ENCODE results near the gene MGAT4A. TPM values are rescaled to one million over a fixed set of nuclear protein-coding genes. Genes with fewer than 3 reads are reported as not detected.

MGAT4A gene
- total RNA-seq, 6 experiments from 2014 or later: 0.14 TPM; not detected in 5

DNA sequence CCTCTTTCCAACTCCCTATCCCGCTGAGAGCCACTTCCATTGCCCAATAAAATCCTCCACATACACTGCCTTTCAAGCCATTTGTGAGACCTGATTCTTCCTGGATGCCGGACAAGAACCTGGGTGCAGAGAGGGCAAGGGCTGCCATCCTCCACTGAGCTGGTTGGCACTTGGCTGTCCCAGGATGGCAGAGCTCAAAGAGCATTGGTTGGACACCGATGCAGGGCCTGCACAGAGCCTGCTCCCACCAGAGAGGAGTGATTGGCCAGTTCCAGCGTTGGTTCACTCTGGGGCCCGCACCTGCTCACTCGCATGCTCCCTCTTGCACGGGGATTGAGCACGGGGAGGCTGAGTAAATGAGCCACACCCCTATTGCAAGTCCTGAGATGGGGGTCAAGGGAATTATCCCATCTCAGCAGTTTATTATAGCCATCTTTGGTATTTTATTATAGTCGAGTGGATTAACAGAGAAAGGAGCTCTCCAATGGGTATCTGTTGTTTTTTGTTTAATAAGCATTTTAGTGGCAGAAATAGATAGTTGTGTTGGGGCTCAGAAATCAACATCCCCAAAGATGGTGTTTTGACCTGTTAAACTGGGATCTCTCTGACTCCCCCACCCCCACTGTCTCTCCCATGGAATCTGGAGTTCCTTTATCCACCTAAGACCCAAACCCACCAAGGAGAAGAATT is 19.8 kb upstream of the MGAT4A start:
- Mint-ChIP-seq H3K4me3 (no peak overlapping the region), H3K27ac (no peak overlapping the region), H3K4me1 (ENCODE audit: low read depth) (no peaks in the 10 kb centered on the region), H3K27me3 (ENCODE audit: insufficient read depth) (peaks cover 29% of the 10 kb centered on the region), H3K9me3 (no peaks in the 10 kb centered on the region; the same call in 1 of the 2 replicates), H3K36me3 (ENCODE audit: low read depth) (no peaks in the 10 kb centered on the region)
- no peak for DNase-seq
- TF ChIP-seq, protein P1, sequence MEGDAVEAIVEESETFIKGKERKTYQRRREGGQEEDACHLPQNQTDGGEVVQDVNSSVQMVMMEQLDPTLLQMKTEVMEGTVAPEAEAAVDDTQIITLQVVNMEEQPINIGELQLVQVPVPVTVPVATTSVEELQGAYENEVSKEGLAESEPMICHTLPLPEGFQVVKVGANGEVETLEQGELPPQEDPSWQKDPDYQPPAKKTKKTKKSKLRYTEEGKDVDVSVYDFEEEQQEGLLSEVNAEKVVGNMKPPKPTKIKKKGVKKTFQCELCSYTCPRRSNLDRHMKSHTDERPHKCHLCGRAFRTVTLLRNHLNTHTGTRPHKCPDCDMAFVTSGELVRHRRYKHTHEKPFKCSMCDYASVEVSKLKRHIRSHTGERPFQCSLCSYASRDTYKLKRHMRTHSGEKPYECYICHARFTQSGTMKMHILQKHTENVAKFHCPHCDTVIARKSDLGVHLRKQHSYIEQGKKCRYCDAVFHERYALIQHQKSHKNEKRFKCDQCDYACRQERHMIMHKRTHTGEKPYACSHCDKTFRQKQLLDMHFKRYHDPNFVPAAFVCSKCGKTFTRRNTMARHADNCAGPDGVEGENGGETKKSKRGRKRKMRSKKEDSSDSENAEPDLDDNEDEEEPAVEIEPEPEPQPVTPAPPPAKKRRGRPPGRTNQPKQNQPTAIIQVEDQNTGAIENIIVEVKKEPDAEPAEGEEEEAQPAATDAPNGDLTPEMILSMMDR (IDR thresholded peaks at IDR 0.05): no peak

DNA sequence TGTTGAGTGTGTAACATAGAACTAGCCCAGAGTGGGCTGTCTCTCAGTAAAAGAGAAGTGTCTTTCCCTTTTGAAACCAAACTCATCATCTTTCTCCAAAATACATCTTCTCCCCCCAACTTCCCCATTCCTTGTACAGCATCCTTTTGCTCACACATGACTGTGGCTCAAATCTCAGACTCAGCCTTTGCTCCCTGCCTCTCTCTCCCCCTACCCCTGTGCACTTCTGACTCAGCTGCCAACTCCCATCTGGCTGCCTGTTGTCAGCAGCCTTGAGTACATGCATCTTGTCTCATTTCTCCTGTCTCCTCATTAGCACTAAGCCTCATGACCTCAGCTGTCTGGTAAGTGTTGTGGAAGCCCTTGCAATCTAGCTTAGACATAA is 18.1 kb upstream of the MGAT4A start:
- Mint-ChIP-seq H3K36me3 (ENCODE audit: low read depth) (no peaks in the 10 kb centered on the region), H3K9me3 (no peaks in the 10 kb centered on the region; the same call in 1 of the 2 replicates), H3K4me3 (no peak overlapping the region), H3K4me1 (ENCODE audit: low read depth) (no peaks in the 10 kb centered on the region), H3K27me3 (ENCODE audit: insufficient read depth) (peaks cover 22% of the 10 kb centered on the region), H3K27ac (no peak overlapping the region)
- TF ChIP-seq, protein P1 (IDR thresholded peaks at IDR 0.05): no peak
- no peak for DNase-seq

DNA sequence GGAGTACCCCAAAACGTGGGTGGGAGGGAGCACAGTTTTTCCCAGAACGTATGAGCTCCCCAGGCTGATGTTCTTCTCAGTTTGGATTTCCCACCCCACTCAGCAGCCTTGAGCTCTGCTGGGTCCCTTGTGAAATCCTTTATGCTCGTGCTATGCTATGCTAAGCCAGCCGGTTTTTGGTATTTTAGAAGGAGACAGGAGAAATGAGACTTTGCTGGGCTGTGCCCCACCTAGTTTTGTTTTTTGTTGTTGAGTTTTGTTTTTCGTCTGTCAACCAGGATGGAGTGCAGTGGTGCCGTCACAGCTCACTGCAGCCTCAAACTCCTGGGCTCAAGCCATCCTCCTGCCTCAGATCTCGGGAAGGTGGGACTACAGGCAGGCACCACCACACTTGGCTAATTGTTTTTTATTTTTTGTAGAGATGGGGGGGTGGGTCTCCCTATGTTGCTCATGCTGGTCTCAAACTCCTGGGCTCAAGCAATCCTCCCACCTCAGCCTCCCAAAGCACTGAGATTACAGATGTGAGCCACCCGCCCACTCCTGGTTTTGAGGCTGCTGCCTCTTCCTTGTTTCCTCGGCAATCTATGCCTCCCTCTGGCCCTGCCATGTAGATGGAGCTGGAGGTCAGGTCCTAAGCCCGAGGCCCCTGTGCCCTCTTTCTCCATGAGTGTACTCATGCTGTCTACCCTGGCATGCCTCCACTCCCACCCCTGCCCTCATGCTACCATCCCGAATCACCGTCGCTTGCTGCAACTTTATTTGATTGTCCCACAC is 17.5 kb upstream of the MGAT4A start:
- Mint-ChIP-seq H3K9me3 (no peaks in the 10 kb centered on the region; the same call in 1 of the 2 replicates), H3K27me3 (ENCODE audit: insufficient read depth) (peaks cover 22% of the 10 kb centered on the region), H3K4me1 (ENCODE audit: low read depth) (no peaks in the 10 kb centered on the region), H3K36me3 (ENCODE audit: low read depth) (no peaks in the 10 kb centered on the region), H3K27ac (no peak overlapping the region), H3K4me3 (no peak overlapping the region)
- DNase-seq: no peak
- TF ChIP-seq, protein P1 (IDR thresholded peaks at IDR 0.05): no peak

DNA sequence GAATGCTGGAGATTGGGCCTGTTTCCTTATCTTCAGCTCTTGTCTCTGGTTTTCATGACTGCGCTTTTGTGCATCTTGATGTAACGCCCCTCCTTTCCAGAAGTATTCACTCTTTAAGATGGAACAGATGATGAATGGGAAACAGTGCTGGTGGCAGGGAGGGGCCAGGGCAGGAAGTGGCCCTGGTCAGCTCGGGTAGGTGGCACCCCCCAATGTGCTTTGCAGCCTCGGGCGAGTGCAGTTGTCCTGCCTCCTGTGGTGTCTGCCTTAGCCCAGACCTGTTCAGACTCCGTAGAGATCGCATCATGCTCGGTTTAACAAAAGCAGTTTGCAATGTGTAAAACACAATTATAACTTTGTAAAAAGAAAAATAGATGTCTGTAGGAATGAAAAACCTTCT is 17.0 kb upstream of the MGAT4A start:
- H3K4me3 Mint-ChIP-seq: no peak overlapping the region
- peaks cover 22% of the 10 kb centered on the region for H3K27me3 Mint-ChIP-seq (ENCODE audit: insufficient read depth)
- no peaks in the 10 kb centered on the region; the same call in 1 of the 2 replicates for H3K9me3 Mint-ChIP-seq
- no peaks in the 10 kb centered on the region for H3K4me1 Mint-ChIP-seq (ENCODE audit: low read depth)
- no peak for DNase-seq
- TF ChIP-seq, protein P1 (IDR thresholded peaks at IDR 0.05): no peak
- no peaks in the 10 kb centered on the region for H3K36me3 Mint-ChIP-seq (ENCODE audit: low read depth)
- H3K27ac Mint-ChIP-seq: no peak overlapping the region

DNA sequence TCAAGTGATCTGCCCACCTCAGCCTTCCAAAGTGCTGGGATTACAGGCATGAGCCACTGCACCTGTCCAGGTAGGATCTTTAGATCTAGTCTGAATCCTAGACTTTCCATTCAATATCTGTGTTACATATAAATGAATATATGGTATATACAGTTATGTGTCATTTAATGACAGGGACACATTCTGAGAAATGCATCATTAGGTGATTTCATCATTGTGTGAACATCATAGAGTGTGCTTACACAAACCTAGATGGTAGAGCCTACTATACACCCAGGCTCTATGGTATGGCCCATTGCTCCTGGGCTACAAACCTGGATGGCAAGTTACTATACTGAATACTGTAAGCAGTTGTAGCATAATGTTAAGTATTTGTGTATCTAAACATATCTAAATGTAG is 15.5 kb upstream of the MGAT4A start:
- no peaks in the 10 kb centered on the region for H3K4me1 Mint-ChIP-seq (ENCODE audit: low read depth)
- no peak for DNase-seq
- TF ChIP-seq, protein P1 (IDR thresholded peaks at IDR 0.05): no peak
- no peaks in the 10 kb centered on the region for H3K9me3 Mint-ChIP-seq
- H3K4me3 Mint-ChIP-seq: no peak overlapping the region
- H3K27ac Mint-ChIP-seq: no peak overlapping the region
- no peaks in the 10 kb centered on the region for H3K36me3 Mint-ChIP-seq (ENCODE audit: low read depth)
- H3K27me3 Mint-ChIP-seq (ENCODE audit: insufficient read depth): peaks cover 18% of the 10 kb centered on the region

All from HFFc6 (cell line).